Measurements from ENCODE around the gene CLEC5A.
A peak's percentile ranks its signal among the peaks of the same experiment; 100 is the strongest.
"Not testable (repeated sequence)": the region's sequence is repeated elsewhere in the genome, so short reads cannot be mapped to it uniquely, and the experiment has no call there.

The CLEC5A gene

GRCh38 chr7:141946796-141947195, at the start of gene CLEC5A:
TSS of gene CLEC5A (minus strand) at chr7:141946974. CDS start at chr7:141946292, 682 bp downstream.
- DNase-seq (ENCODE audit: low read depth): no peak

DNA sequence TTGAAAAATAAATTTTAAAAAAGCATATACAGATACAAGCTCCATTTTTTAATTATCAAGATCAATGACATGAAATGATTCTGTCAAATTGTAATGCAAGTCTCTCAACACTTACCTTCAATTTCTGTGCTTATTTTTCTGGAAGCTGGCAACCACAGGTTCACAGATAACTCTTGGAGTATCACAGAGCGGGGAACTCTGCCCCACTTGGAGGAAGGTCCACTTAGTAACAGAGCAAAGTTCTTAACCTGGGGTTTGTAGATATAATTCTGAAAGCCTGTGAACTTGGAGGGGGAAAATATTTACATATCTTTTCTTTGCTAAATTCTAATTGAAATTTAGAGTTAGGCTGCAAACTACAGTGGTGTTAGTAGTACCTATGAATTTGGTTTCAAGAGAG, 46.6 kb upstream of the CLEC5A start:
- DNase-seq (ENCODE audit: low read depth): no peak

DNA sequence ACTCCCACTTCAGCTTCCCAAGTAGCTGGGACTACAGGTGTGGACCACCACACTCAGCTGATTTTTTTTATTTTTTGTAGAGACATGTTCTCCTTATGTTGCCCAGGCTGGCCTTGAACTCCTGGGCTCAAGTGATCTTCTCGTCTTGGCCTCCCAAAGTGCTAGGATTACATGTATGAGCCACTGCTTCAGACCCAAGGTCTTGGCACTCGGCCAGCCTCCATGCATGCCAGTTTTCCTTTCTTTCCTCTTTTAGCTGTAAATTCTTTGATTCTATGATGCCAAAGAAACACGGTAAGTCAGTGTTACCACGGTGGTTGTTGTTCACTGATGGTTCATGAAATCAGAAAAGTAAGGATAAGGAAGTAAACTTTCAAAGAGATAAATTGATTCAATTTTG, 45.9 kb upstream of the CLEC5A start:
- no peak for DNase-seq (ENCODE audit: low read depth)

DNA sequence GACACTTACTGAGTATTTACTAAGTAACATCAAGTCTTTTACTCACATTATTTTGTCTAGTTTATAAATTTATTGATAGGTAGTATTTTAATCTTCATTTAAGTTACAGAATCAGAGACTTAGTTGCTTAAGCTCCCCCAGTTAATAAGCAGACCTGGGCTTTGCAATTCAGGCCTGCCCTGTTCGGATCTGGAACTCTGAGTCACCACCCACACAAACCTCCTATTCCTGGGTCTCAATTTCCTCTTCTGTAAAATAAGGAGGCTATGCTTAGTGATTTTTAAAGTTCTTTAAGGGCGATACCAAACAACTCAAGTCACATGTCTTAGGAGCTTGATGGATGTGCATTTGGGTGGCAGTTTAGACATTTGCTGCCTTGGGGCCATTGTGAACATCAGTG, 45.4 kb upstream of the CLEC5A start:
- no peak for DNase-seq (ENCODE audit: low read depth)

- DNase-seq (ENCODE audit: low read depth): no peak
These were observed 44.4 kb upstream of the CLEC5A start for GRCh38 chr7:141991140-141991539.

DNA sequence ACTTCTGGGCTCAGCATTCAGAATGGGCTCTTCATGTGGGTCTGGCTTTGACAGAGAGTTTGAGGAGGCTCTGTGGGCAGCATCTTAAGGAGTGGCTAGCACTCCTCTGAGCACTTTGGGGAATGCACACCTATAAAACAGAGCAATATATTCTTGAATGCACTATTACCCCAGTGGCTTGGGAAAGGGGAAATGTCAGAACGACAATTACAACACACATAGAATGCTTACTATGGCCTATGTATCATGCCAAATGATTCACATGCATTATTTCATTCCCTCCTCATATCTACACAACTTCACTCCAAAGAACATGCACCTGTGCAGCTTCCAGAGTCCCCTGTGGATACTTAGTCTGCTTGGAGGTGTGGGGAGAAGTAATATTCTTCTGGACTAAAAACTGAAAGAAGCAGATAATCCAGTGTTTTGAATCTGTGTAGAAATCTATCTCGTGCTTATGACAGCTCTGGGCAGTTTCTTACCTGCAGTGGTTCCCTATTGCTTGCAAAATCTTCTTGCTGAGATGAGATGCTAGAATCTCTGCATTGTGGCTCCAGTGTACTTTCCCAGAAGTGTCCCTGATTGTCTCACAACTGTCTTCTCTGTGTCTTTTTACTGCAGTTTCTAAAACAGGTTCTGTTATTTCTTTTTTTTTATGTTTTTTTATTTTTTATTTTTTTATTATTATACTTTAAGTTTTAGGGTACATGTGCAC, 43.4 kb upstream of the CLEC5A start:
- no peak for DNase-seq (ENCODE audit: low read depth)

DNA sequence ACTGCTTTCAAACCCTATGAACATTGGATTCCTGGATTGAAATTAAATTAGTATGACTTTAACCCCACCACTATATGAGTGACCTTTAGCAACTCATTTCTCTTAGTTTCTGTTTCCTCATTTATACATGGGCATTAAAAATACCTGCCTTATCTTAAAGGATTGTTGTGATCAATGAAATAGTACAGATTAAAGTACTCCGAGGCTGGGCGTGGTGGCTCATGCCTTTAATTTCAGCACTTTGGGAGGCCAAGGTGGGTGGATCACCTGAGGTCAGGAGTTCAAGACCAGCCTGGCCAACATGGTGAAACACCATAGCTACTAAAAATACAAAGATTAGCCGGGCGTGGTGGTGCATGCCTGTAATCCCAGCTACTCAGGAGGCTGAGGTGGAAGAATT, 41.0 kb upstream of the CLEC5A start:
- DNase-seq (ENCODE audit: low read depth): not testable (repeated sequence)

DNA sequence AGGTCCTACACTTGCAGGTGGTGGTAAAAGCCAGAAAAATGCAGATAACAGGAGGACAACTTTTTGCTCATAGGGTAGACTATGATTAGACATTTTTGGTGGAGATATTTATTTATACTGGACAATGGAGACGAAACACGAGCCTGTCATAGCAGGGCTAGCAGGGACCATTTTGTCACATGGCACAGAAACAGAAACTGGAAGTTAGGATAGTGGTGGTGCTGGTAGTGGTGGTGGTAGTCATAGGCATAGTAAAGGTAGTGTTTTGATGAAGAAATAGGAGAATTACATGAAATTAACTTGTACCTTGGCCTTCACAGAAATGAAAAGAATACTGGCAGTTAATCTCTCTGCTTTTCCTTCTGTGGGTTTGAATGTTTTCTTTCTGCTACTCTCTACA, 40.1 kb upstream of the CLEC5A start:
- DNase-seq (ENCODE audit: low read depth): no peak

GRCh38 chr7:141985926-141986325, 39.2 kb upstream of the CLEC5A start:
- DNase-seq (ENCODE audit: low read depth): not testable (repeated sequence)

DNA sequence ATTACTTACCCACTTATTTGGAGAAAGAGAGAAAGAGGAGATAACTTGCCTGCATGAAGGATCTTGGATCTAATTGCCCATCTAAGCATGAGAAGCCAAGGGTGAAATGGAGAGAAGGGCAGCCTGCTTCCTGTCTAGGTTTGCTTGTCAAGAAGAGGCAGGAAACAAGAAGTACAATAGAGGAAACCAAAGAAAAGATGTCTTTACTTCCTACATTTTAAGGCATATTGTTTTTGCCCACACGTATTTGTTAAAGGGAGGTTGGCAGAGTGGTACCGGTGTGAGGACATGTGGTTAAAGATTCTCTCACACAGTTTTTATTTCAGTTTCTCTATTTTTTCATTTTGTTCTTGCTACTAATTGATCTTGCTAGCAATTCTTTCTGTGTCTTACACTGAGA, 32.8 kb upstream of the CLEC5A start:
- no peak for DNase-seq (ENCODE audit: low read depth)

GRCh38 chr7:141978351-141978750, 31.6 kb upstream of the CLEC5A start:
- no peak for DNase-seq (ENCODE audit: low read depth)

DNA sequence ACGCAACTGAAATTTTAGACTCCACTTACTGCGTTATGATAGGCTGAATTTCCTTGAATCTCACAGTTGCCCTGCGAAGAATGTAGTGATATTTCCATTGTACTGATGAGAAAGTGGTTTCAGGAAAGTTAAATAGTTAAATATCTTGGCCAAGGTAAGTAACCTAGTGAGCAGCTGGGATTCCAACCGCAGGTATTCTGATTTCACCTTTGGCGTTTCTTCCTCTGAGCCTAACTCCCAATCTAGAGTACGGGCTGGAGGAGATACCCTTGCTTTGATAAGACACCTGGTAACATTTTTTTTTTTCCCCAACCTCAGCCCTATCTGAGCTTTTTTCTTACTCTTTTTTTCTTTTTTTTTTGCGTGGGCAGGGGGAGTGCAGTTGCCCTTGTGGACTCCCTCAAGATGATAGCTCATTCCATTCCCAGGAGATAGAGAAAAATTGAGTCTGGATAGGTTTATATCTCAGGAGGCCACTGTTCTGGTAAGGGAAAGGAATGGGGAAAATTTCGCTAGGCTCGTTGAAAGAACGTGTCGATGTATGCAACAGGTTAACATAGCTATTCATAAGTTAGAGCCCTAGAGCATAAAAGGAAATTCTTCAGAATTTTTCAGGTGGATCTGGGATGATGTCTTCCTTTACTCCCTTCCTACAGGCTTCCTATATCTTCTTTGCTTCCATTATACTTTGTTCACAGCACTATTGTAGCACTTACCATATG, 29.9 kb upstream of the CLEC5A start:
- DNase-seq (ENCODE audit: low read depth): no peak

- DNase-seq (ENCODE audit: low read depth): peak; percentile 31
These were observed 29.2 kb upstream of the CLEC5A start for GRCh38 chr7:141975806-141976523.

DNA sequence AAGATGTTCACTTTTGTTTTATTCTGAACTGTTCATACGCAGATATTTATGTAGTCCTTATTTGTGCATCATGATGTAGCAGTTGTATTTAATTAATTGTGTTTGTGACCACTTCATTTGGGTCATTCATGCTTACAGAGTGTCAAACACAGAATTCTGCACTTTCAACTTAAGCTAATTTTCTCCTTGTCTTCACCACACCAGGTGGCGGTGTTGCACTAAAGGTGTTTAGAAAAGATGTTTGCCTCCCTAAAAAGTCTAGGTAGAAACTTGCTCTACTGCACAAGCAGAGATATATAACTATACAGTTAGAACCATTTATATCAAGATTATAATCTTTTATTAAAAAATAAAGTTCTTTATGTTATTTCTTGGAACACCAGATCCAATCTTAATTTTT, 28.1 kb upstream of the CLEC5A start:
- no peak for DNase-seq (ENCODE audit: low read depth)

- no peak for DNase-seq (ENCODE audit: low read depth)
These were observed 26.9 kb upstream of the CLEC5A start, which contains the start of gene TAS2R38 for GRCh38 chr7:141973673-141974072. TSS of gene TAS2R38 (minus strand) at chr7:141973773. CDS start at chr7:141973689, 84 bp downstream.

DNA sequence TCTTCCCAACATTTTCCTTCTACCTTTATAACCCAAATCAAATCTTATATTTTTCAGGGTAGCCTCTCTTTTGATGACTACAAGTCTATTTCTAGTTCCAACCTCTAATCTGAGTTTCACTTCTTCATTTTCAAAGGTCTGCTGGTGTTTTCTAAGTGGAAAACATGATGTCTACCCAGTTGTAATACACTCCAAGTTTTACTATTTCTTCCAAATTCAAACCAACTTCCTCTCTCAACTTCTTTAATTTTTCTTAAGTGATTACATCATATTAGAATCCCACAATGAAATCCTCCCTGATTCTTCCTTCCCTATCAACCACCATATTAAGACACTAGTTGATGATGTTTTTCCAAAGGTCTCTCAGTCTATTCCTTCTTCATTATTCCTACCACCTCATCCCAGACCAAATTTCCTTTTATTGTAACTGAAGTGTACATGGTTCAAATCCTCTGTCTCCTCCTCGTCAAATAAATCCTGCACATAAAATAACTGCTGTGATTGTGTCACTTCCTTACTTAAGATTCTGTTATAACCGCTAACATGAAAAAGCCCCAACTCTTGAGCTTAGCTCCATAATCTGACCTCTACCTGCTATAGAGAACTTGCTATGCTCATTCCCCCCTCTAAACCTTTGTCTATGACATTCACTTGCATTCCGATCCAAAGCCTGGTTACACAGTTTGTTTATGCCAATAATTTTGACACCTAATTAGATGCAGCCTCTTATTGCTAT, 14.1 kb upstream of the CLEC5A start:
- DNase-seq (ENCODE audit: low read depth): no peak

DNA sequence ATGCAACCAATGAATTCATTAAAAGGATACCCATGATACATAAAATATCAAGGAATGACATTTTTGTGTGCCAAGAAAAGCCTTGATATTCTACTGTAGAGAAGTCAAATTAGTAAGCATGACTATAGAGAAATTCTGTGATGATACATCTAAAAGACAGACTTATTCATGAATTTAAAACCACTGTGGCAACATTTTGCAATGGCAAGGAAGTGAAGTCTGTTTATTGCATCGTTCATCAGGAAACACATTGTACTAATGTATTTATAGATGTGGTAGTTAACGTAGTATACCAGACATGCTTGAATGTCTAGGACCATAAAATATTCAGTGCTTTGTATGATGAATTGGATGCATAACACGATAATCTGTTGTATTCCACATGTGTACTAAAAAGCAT, 9.3 kb upstream of the CLEC5A start:
- DNase-seq (ENCODE audit: low read depth): no peak

- no peak for DNase-seq (ENCODE audit: low read depth)
These were observed 7.6 kb upstream of the CLEC5A start for GRCh38 chr7:141954334-141954733.

GRCh38 chr7:141952461-141952860, 5.7 kb upstream of the CLEC5A start:
- no peak for DNase-seq (ENCODE audit: low read depth)

GRCh38 chr7:141950806-141951205, 4.0 kb upstream of the CLEC5A start:
- no peak for DNase-seq (ENCODE audit: low read depth)

GRCh38 chr7:141949911-141950310, 3.1 kb upstream of the CLEC5A start:
- no peak for DNase-seq (ENCODE audit: low read depth)

- DNase-seq (ENCODE audit: low read depth): no peak
These were observed 2.7 kb upstream of the CLEC5A start for GRCh38 chr7:141949451-141949850.
